Neural progenitor cell (in vitro differentiated cells): ENCODE measurements around the gene ATPAF2. TPM values are rescaled to one million over a fixed set of nuclear protein-coding genes. Genes with fewer than 3 reads are reported as not detected.
A peak's percentile ranks its signal among the peaks of the same experiment; 100 is the strongest.

Experiments
- DNase-seq: peaks from one replicate; pipeline ENCODE4 v3.0.0-alpha.2; 2016; ENCODE audit warnings: low spot score
- H2AFZ ChIP-seq: fragments of 200-600 bp; sonication (generic); replicated peaks from 2 replicates; pipeline ENCODE4 v1.6.1; 2016; ENCODE audit warnings: antibody characterized with exemption
- H3F3A ChIP-seq: fragments of 200-600 bp; sonication (generic); 2 replicates; pipeline ENCODE4 v1.6.1; 2016; ENCODE audit warnings: antibody characterized with exemption, low read depth
- H3K27ac ChIP-seq: fragments of 200-600 bp; sonication (generic); 2 replicates; pipeline ENCODE4 v1.5.1; 2016; ENCODE audit warnings: mild to moderate bottlenecking
- H3K27me3 ChIP-seq: fragments of 200-600 bp; sonication (generic); 2 replicates; pipeline ENCODE4 v1.6.1; 2016; ENCODE audit warnings: mild to moderate bottlenecking, moderate library complexity
- H3K36me3 ChIP-seq: fragments of 200-600 bp; sonication (generic); 2 replicates; pipeline ENCODE4 v1.5.1; 2016
- H3K4me1 ChIP-seq: fragments of 200-600 bp; sonication (generic); 2 replicates; pipeline ENCODE4 v1.6.1; 2016; ENCODE audit warnings: mixed run types
- H3K4me2 ChIP-seq: fragments of 200-600 bp; sonication (generic); 2 replicates; pipeline ENCODE4 v1.6.1; 2016
- H3K4me3 ChIP-seq: fragments of 200-600 bp; sonication (generic); 2 replicates; pipeline ENCODE4 v1.5.1; 2016
- H3K79me2 ChIP-seq: fragments of 200-600 bp; sonication (generic); 2 replicates; pipeline ENCODE4 v1.6.1; 2016; ENCODE audit warnings: low read depth
- H3K9ac ChIP-seq: fragments of 200-600 bp; sonication (generic); 2 replicates; pipeline ENCODE4 v1.6.1; 2016
- H3K9me3 ChIP-seq: fragments of 200-600 bp; sonication (generic); 2 replicates; pipeline ENCODE4 v1.5.1; 2016; ENCODE audit warnings: low read depth
- H4K20me1 ChIP-seq: fragments of 200-600 bp; sonication (generic); 2 replicates; pipeline ENCODE4 v1.6.1; 2016; ENCODE audit warnings: low read depth
- H3K27ac Mint-ChIP-seq: 3 replicates; pipeline ENCODE4 v1.8.0; 2021; ENCODE audit warnings: mixed read lengths
- H3K27me3 Mint-ChIP-seq: 2 replicates; pipeline ENCODE4 v1.8.0; 2022; ENCODE audit warnings: low read depth, mild to moderate bottlenecking, inconsistent platforms, moderate library complexity, mixed read lengths; ENCODE audit not compliant: insufficient read depth
- H3K36me3 Mint-ChIP-seq: 3 replicates; pipeline ENCODE4 v1.8.0; 2021; ENCODE audit warnings: mixed read lengths
- H3K4me1 Mint-ChIP-seq: 3 replicates; pipeline ENCODE4 v1.8.0; 2021; ENCODE audit warnings: mixed read lengths
- H3K4me3 Mint-ChIP-seq: 3 replicates; pipeline ENCODE4 v1.8.0; 2021; ENCODE audit warnings: mild to moderate bottlenecking, moderate library complexity, mixed read lengths
- H3K9me3 Mint-ChIP-seq: 3 replicates; pipeline ENCODE4 v1.8.0; 2020; ENCODE audit warnings: mixed read lengths
- CTCF ChIP-seq: fragments of 200-600 bp; sonication (generic); IDR thresholded peaks from 2 replicates; pipeline ENCODE4 v1.5.1; 2017; ENCODE audit warnings: antibody characterized with exemption, mild to moderate bottlenecking
- EZH2 ChIP-seq: fragments of 200-600 bp; sonication (generic); IDR thresholded peaks from 2 replicates; pipeline ENCODE4 v1.6.1; 2017; ENCODE audit warnings: antibody characterized with exemption, mild to moderate bottlenecking, moderate library complexity
- EZH2phosphoT487 ChIP-seq: fragments of 200-600 bp; sonication (generic); IDR thresholded peaks from 2 replicates; pipeline ENCODE4 v1.6.1; 2017; ENCODE audit warnings: antibody characterized with exemption
- total RNA-seq: library from RNA; depleted of rRNA; stranded (reverse); fragments of >200 nt; gene quantifications from 2 replicates; pipeline ENCODE4 v1.2.3, GENCODE V29; 2015; ENCODE audit warnings: low replicate concordance

ATPAF2 gene
- total RNA-seq, 1 donor from 2014 or later: 9.6 TPM

DNA sequence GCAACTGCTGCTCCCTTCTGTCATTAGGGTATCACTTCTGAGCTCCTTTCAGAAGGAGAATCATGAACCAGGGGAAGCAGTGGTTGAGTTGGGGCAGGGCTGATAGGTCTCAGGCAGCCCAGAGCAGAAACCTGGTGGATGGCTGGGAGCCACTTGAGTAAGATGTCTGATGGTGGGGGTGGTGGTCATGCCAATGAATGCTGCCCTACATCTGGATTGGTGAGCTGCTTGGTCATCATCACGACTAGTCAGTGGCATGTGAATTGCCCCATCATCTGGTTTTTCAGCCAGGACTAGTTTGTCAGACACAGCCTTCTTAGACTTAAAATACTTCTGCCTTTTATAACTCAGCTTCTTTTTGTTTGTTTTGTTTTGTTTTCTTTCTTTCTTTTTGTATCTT, 2.8 kb upstream of the ATPAF2 start:
- no peak overlapping the region for H3K27ac ChIP-seq

GRCh38 chr17:18040261-18040858, 1.4 kb upstream of the ATPAF2 start:
- Mint-ChIP-seq H3K4me3 (peak overlapping the region; percentile 95), H3K27me3 (peaks cover 5% of the 10 kb centered on the region), H3K36me3 (peaks cover 1% of the 10 kb centered on the region), H3K27ac (no peak overlapping the region), H3K4me1 (peaks cover 40% of the 10 kb centered on the region), H3K9me3 (no peaks in the 10 kb centered on the region)
- Histone ChIP-seq H3K9ac (peak overlapping the region; percentile 73), H3K4me1 (peaks cover 7% of the 10 kb centered on the region), H3K27ac (no peak overlapping the region), H3K4me2 (peak overlapping the region; percentile 98), H3K4me3 (peak overlapping the region; percentile 81), H3K79me2 (peaks cover 38% of the 10 kb centered on the region), H3K9me3 (no peaks in the 10 kb centered on the region), H2AFZ (peak overlapping the region; percentile 90), H3K27me3 (no peaks in the 10 kb centered on the region), H3K36me3 (no peaks in the 10 kb centered on the region), H3F3A (peaks cover 6% of the 10 kb centered on the region), H4K20me1 (peaks cover 33% of the 10 kb centered on the region)
- TF ChIP-seq EZH2 (no peak), CTCF (no peak), EZH2phosphoT487 (no peak)
- peak; percentile 43 for DNase-seq

More for the DNA sequence above, 2.8 kb upstream of the ATPAF2 start:
- no peak for DNase-seq
- H3K9me3 ChIP-seq: no peaks in the 10 kb centered on the region
- H3K9me3 Mint-ChIP-seq: no peaks in the 10 kb centered on the region
- no peak overlapping the region for H2AFZ ChIP-seq
- H3K27ac Mint-ChIP-seq: no peak overlapping the region
- H3K4me3 ChIP-seq: no peak overlapping the region
- H3K27me3 Mint-ChIP-seq: peaks cover 5% of the 10 kb centered on the region
- H3K27me3 ChIP-seq: no peaks in the 10 kb centered on the region
- no peaks in the 10 kb centered on the region for H3K36me3 ChIP-seq
- H3F3A ChIP-seq: peaks cover 6% of the 10 kb centered on the region
- peaks cover 33% of the 10 kb centered on the region for H4K20me1 ChIP-seq
- H3K36me3 Mint-ChIP-seq: peaks cover 1% of the 10 kb centered on the region
- peaks cover 7% of the 10 kb centered on the region for H3K4me1 ChIP-seq
- no peak overlapping the region for H3K4me2 ChIP-seq
- H3K4me3 Mint-ChIP-seq: peak overlapping the region; percentile 95
- TF ChIP-seq EZH2 (no peak), CTCF (no peak), EZH2phosphoT487 (no peak)
- peaks cover 40% of the 10 kb centered on the region for H3K4me1 Mint-ChIP-seq
- peaks cover 38% of the 10 kb centered on the region for H3K79me2 ChIP-seq
- H3K9ac ChIP-seq: no peak overlapping the region

DNA sequence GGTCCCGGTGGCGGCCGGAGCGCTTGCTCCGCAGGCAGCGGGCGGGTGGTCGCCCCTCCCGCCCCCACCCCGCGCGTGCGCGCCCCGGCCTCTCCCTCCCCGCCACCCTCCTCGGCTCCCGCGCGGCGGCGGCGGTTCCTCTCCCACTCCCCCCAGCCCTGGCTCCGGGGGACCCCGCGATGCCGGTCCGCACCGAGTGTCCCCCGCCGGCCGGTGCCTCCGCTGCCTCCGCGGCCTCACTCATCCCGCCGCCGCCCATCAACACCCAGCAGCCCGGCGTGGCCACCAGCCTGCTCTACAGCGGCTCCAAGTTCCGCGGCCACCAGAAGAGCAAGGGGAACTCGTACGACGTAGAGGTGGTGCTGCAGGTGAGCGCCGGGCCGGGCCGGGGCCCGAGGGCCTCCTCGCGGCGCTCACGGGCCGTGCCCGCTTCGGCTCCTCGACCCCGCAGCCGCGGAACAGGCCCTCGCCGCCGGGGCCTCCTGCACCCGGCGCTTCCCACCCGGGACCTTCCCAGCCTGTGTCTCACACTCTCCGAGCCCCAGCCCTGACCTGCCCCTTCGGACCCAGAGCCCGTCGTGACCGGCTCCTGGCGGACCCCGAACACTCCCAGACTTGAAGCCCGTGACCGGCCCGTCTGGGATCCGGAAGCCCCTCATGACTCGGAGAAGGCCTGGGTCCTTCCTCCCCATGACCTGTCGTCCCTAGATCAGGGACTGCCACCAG, 730 bp upstream of the ATPAF2 start:
- peak; percentile 78 for DNase-seq
- Mint-ChIP-seq H3K27ac (no peak overlapping the region), H3K4me1 (peaks cover 40% of the 10 kb centered on the region), H3K4me3 (peak overlapping the region; percentile 97), H3K27me3 (peaks cover 5% of the 10 kb centered on the region), H3K36me3 (peaks cover under 1% of the 10 kb centered on the region), H3K9me3 (no peaks in the 10 kb centered on the region)
- H3K4me1 ChIP-seq: peaks cover 7% of the 10 kb centered on the region
- H3K9ac ChIP-seq: peak overlapping the region; percentile 73
- no peaks in the 10 kb centered on the region for H3K9me3 ChIP-seq
- no peaks in the 10 kb centered on the region for H3K27me3 ChIP-seq
- H3F3A ChIP-seq: peaks cover 6% of the 10 kb centered on the region
- H3K27ac ChIP-seq: no peak overlapping the region
- peak overlapping the region; percentile 90 for H2AFZ ChIP-seq
- no peaks in the 10 kb centered on the region for H3K36me3 ChIP-seq
- H3K4me3 ChIP-seq: peak overlapping the region; percentile 81
- H3K79me2 ChIP-seq: peaks cover 38% of the 10 kb centered on the region
- TF ChIP-seq CTCF: no peak
- peak; percentile 30 for TF ChIP-seq EZH2phosphoT487
- peak overlapping the region; percentile 98 for H3K4me2 ChIP-seq
- peaks cover 33% of the 10 kb centered on the region for H4K20me1 ChIP-seq
